ENCODE results near the gene SAMD10. TPM values are rescaled to one million over a fixed set of nuclear protein-coding genes. Genes with fewer than 3 reads are reported as not detected.
A peak's percentile ranks its signal among the peaks of the same experiment; 100 is the strongest.

Gene SAMD10
- total RNA-seq, 1 experiment from 2014 or later = 5.7 TPM

GRCh38 chr20:63957004-63957689 lies 22.3 kb downstream of the SAMD10 start:
- peak; percentile 95 for DNase-seq
- Histone ChIP-seq H4K91ac (ENCODE audit: insufficient read length, low read depth, low read length) (no peak overlapping the region), H4K20me1 (ENCODE audit: control insufficient read depth, insufficient read depth, insufficient read length) (no peaks in the 10 kb centered on the region), H4K8ac (replicated peaks; ENCODE audit: insufficient read length, low read depth, low read length) (no peak overlapping the region), H2AK5ac (ENCODE audit: insufficient read length, low read length) (no peak overlapping the region), H3K14ac (ENCODE audit: insufficient read depth, low read length) (no peak overlapping the region), H3K9ac (ENCODE audit: extremely low read depth, insufficient read length, low read length) (peak overlapping the region; percentile 56), H3K9me3 (ENCODE audit: control insufficient read depth, low read depth, low read length) (no peaks in the 10 kb centered on the region), H4K5ac (ENCODE audit: insufficient read length, low read depth, low read length) (no peak overlapping the region), H3K4ac (ENCODE audit: low read depth, low read length) (no peak overlapping the region), H3K27me3 (ENCODE audit: insufficient read depth, low read length) (no peaks in the 10 kb centered on the region), H2BK15ac (ENCODE audit: low read depth, low read length) (no peak overlapping the region), H2BK20ac (ENCODE audit: low read depth, low read length, poor library complexity, severe bottlenecking) (no peak overlapping the region), H2BK5ac (ENCODE audit: insufficient read length, low read length) (no peak overlapping the region), H3K18ac (ENCODE audit: insufficient read length, low read depth, low read length) (peak overlapping the region; percentile 9), H3K56ac (ENCODE audit: insufficient read length, low read depth, low read length) (no peak overlapping the region), H2BK120ac (ENCODE audit: low read depth, low read length, poor library complexity, severe bottlenecking) (no peak overlapping the region), H2AFZ (ENCODE audit: low read length) (no peak overlapping the region), H2BK12ac (ENCODE audit: insufficient read length, low read depth, low read length) (no peak overlapping the region), H3K23me2 (ENCODE audit: insufficient read length, low read depth, low read length, poor library complexity, severe bottlenecking) (peaks cover 14% of the 10 kb centered on the region), H3K4me2 (ENCODE audit: insufficient read depth, insufficient read length, low read length) (peak overlapping the region; percentile 59), H3K4me1 (ENCODE audit: insufficient read depth, low read length) (no peaks in the 10 kb centered on the region; the same call in 1 of the 2 replicates), H3T11ph (ENCODE audit: low read length) (no peak overlapping the region), H3K79me2 (ENCODE audit: insufficient read depth, low read length) (peaks cover 15% of the 10 kb centered on the region; the same call in 1 of the 2 replicates), H3K27ac (ENCODE audit: insufficient read length, low read depth, low read length) (no peak overlapping the region), H3K79me1 (ENCODE audit: insufficient read depth, low read depth, low read length, poor library complexity, severe bottlenecking) (peaks cover 2% of the 10 kb centered on the region), H3K23ac (ENCODE audit: insufficient read length, low read depth, low read length) (no peak overlapping the region)
- peak overlapping the region; percentile 87 to 92 (median 89); a peak in 5 of 7 replicates for H3K27ac Mint-ChIP-seq
- no peaks in the 10 kb centered on the region for H3K9me3 Mint-ChIP-seq
- TF ChIP-seq CTCF (conservative IDR thresholded peaks at IDR 0.05) = peak; percentile 40; the same call in 2 of the 3 replicates
- no peaks in the 10 kb centered on the region for H3K27me3 Mint-ChIP-seq (ENCODE audit: low read depth)
- H3K4me3 Mint-ChIP-seq = peak overlapping the region; percentile 70 to 86
- peaks cover under 1 to 36% (median 26%) of the 10 kb centered on the region in 3 experiments; a peak in 6 of 7 replicates for H3K36me3 Mint-ChIP-seq (ENCODE audit: insufficient read depth in 1 of 3, low read depth in 3 of 3)
- peaks cover 33 to 35% of the 10 kb centered on the region in 2 experiments for H3K4me1 Mint-ChIP-seq
- WGBS (ENCODE audit: extremely low coverage, insufficient read length, low lambda C conversion rate) = no CpG with 5 or more reads among the region's 28 CpGs

Data from H9 (cell line).